B cell (primary cell): ENCODE measurements around the gene HCFC2. TPM values are rescaled to one million over a fixed set of nuclear protein-coding genes. Genes with fewer than 3 reads are reported as not detected.

Source experiments
- ATAC-seq: fragments of 200-7000 bp; cut with Tn5 transposase; one replicate; pipeline ENCODE4 v1.10.0; 2021; ENCODE audit warnings: low read depth, mild to moderate bottlenecking, moderate number of reproducible peaks, moderate library complexity
- CTCF ChIA-PET: fragments of 350-600 bp; sonication (Branson Sonifier 250); formaldehyde crosslinking; loops from one replicate; lab custom pipeline; 2021; ENCODE audit warnings: antibody characterized with exemption, inconsistent platforms; lab: Charles Lee
- POLR2A ChIA-PET: fragments of 350-600 bp; sonication (Branson Sonifier 250); formaldehyde crosslinking; loops from one replicate; lab custom pipeline; 2021; ENCODE audit warnings: antibody characterized with exemption; lab: Charles Lee
- DNase-seq: peaks from one replicate; pipeline ENCODE4 v3.0.0; 2013
- H2AFZ ChIP-seq: 2 replicates; pipeline ENCODE4 v1.6.1; 2012; ENCODE audit warnings: mild to moderate bottlenecking, low read depth, low read length; ENCODE audit not compliant: insufficient read depth, poor library complexity, severe bottlenecking
- H3K27ac ChIP-seq, 2 donors: 1 replicate in 1 of 2; 2 replicates in 1 of 2; pipeline ENCODE4 v1.5.1; 2012 to 2013; ENCODE audit warnings: low read length in 2 of 2, mild to moderate bottlenecking in 2 of 2, moderate library complexity in 1 of 2
- H3K27me3 ChIP-seq, 4 experiments: fragments of 200-600 bp in 1 of 4; sonication (generic) in 1 of 4; replicated peaks in 1 of 4; 1 replicate in 2 of 4; 2 replicates in 2 of 4; pipeline versions ENCODE4 v1.6.1 to v1.7.0; 2013 to 2016; ENCODE audit warnings: low read length in 3 of 4, mild to moderate bottlenecking in 2 of 4, mixed read lengths in 1 of 4, moderate library complexity in 1 of 4; ENCODE audit not compliant: insufficient read depth in 4 of 4, control insufficient read depth in 3 of 4; ENCODE audit errors: control extremely low read depth in 1 of 4
- H3K36me3 ChIP-seq, 2 experiments: replicated peaks in 1 of 2; 1 replicate in 1 of 2; 2 replicates in 1 of 2; pipeline versions ENCODE4 v1.6.1 to v1.7.1; 2013; ENCODE audit warnings: low read length in 1 of 2; ENCODE audit not compliant: insufficient read depth in 2 of 2, control insufficient read depth in 1 of 2; ENCODE audit errors: control extremely low read depth in 1 of 2, extremely low read depth in 1 of 2
- H3K4me1 ChIP-seq, 2 donors: fragments of 200-600 bp in 1 of 2; sonication (generic) in 1 of 2; 1 replicate in 1 of 2; 2 replicates in 1 of 2; pipeline versions ENCODE4 v1.5.1 to v1.6.1; 2013 to 2017; ENCODE audit warnings: low read length in 2 of 2; ENCODE audit not compliant: control insufficient read depth in 2 of 2, insufficient read depth in 2 of 2
- H3K4me2 ChIP-seq: replicated peaks from 2 replicates; pipeline ENCODE3; 2012; ENCODE audit warnings: mild to moderate bottlenecking, low read depth, low read length; ENCODE audit not compliant: poor library complexity, severe bottlenecking
- H3K4me3 ChIP-seq, 5 experiments: fragments of 200-600 bp in 1 of 5; sonication (generic) in 1 of 5; 1 replicate in 3 of 5; 2 replicates in 2 of 5; pipeline versions ENCODE4 v1.5.1 to v1.7.0; 2011 to 2016; ENCODE audit warnings: low read length in 4 of 5, mild to moderate bottlenecking in 4 of 5, low read depth in 2 of 5, control low read depth in 1 of 5, moderate library complexity in 1 of 5; ENCODE audit not compliant: insufficient read depth in 1 of 5; ENCODE audit errors: control extremely low read depth in 1 of 5, extremely low read depth in 1 of 5
- H3K79me2 ChIP-seq: fragments of 200-600 bp; sonication (generic); one replicate; pipeline ENCODE4 v1.6.0; 2016; ENCODE audit warnings: low read length; ENCODE audit not compliant: control insufficient read depth, insufficient read depth
- H3K9ac ChIP-seq: fragments of 200-600 bp; sonication (generic); 2 replicates; pipeline ENCODE4 v1.6.1; 2017; ENCODE audit warnings: mild to moderate bottlenecking, low read length, moderate library complexity
- H3K9me3 ChIP-seq, 3 donors: one replicate each; pipeline versions ENCODE4 v1.6.1 to v1.7.1; 2013; ENCODE audit warnings: low read length in 2 of 3; ENCODE audit not compliant: control insufficient read depth in 2 of 3, insufficient read depth in 1 of 3; ENCODE audit errors: control extremely low read depth in 1 of 3
- H4K20me1 ChIP-seq: 2 replicates; pipeline ENCODE4 v1.6.0; 2012; ENCODE audit warnings: mild to moderate bottlenecking, low read length; ENCODE audit not compliant: insufficient read depth, control insufficient read depth, poor library complexity, severe bottlenecking
- H3K27ac Mint-ChIP-seq: one replicate; pipeline ENCODE4 v1.8.0; 2021; ENCODE audit warnings: mixed read lengths
- H3K27me3 Mint-ChIP-seq: one replicate; pipeline ENCODE4 v1.8.0; 2021; ENCODE audit warnings: mixed read lengths
- H3K4me1 Mint-ChIP-seq: one replicate; pipeline ENCODE4 v1.8.0; 2021; ENCODE audit warnings: mixed read lengths
- H3K4me3 Mint-ChIP-seq: one replicate; pipeline ENCODE4 v1.8.0; 2021; ENCODE audit warnings: mixed read lengths
- H3K9me3 Mint-ChIP-seq: one replicate; pipeline ENCODE4 v1.8.0; 2022; ENCODE audit warnings: mixed read lengths; ENCODE audit not compliant: insufficient read depth
- CTCF ChIP-seq: fragments of 200-600 bp; IDR thresholded peaks from one replicate; pipeline ENCODE4 v1.8.0; 2022; ENCODE audit warnings: antibody characterized with exemption, mild to moderate bottlenecking
- EZH2 ChIP-seq: IDR thresholded peaks from 2 replicates; pipeline ENCODE4 v1.6.1; 2012; ENCODE audit warnings: borderline replicate concordance, low read depth, mild to moderate bottlenecking, moderate library complexity, low read length; ENCODE audit not compliant: insufficient read depth, poor library complexity, severe bottlenecking
- intact Hi-C: fragments of 100-400 bp; cut with micrococcal nuclease; formaldehyde crosslinking; loops from one replicate; pipeline ENCODE4 v1.10.0; 2022
- polyA plus RNA-seq: library from polyadenylated mRNA; depleted of rRNA; stranded (reverse); fragments of >200 nt; gene quantifications from 2 replicates; pipeline ENCODE4 v1.2.3, GENCODE V29; 2012
- total RNA-seq, 2 donors: library from RNA; stranded (reverse); fragments of 120-200 nt in 1 of 2; gene quantifications; 1 replicate in 1 of 2; 2 replicates in 1 of 2; pipeline versions ENCODE4 v1.2.3 to v1.2.4, GENCODE V29; 2013 to 2022

Gene HCFC2
- total and polyA plus RNA-seq, 2 donors (not counting 1 experiment from before 2014, with no cell fraction given), result 8.2 to 10.5 TPM

GRCh38 chr12:104115587-104115975 is 51.2 kb downstream of the HCFC2 start:
- no peaks in the 10 kb centered on the region for H3K79me2 ChIP-seq
- H3K9me3 ChIP-seq, result no peaks in the 10 kb centered on the region
- ChIA-PET CTCF (no interaction called here), POLR2A (no interaction called here)
- no peak overlapping the region for H2AFZ ChIP-seq
- no peak overlapping the region for H3K4me3 ChIP-seq
- DNase-seq, result no peak
- H3K9me3 Mint-ChIP-seq, result no peaks in the 10 kb centered on the region
- no peak overlapping the region for H3K27ac ChIP-seq
- H3K9ac ChIP-seq, result no peak overlapping the region
- intact Hi-C loops, result no loop called here
- H3K4me1 Mint-ChIP-seq, result no peaks in the 10 kb centered on the region
- TF ChIP-seq CTCF (no peak), EZH2 (no peak)
- H3K4me3 Mint-ChIP-seq, result no peak overlapping the region
- ATAC-seq, result no peak
- H3K36me3 ChIP-seq, result peaks cover 12 to 18% of the 10 kb centered on the region in 2 experiments
- H3K4me1 ChIP-seq, result no peaks in the 10 kb centered on the region
- H3K27me3 Mint-ChIP-seq, result no peaks in the 10 kb centered on the region
- no peak overlapping the region for H3K4me2 ChIP-seq
- H3K27ac Mint-ChIP-seq, result no peak overlapping the region
- H3K27me3 ChIP-seq, result no peaks in the 10 kb centered on the region
- no peaks in the 10 kb centered on the region for H4K20me1 ChIP-seq

- Histone ChIP-seq H3K9ac (no peak overlapping the region), H3K27me3 (no peaks in the 10 kb centered on the region), H3K4me2 (no peak overlapping the region), H3K4me1 (no peaks in the 10 kb centered on the region), H3K36me3 (peaks cover 10 to 40% of the 10 kb centered on the region in 2 experiments), H3K79me2 (no peaks in the 10 kb centered on the region), H3K4me3 (no peak overlapping the region), H3K27ac (no peak overlapping the region), H4K20me1 (no peaks in the 10 kb centered on the region), H2AFZ (no peak overlapping the region), H3K9me3 (no peaks in the 10 kb centered on the region)
- DNase-seq (no peak), ATAC-seq (no peak)
- no peaks in the 10 kb centered on the region for H3K9me3 Mint-ChIP-seq
- CTCF ChIA-PET, result interaction anchor here (3.5 kb wide), 1 partner anchor 12 kb away, joined by 14 read pairs; no protein-coding TSS in a partner anchor
- intact Hi-C loops, result no loop called here
- H3K4me3 Mint-ChIP-seq, result no peak overlapping the region
- H3K27me3 Mint-ChIP-seq, result no peaks in the 10 kb centered on the region
- no peak for TF ChIP-seq CTCF
- TF ChIP-seq EZH2, result no peak
- no peak overlapping the region for H3K27ac Mint-ChIP-seq
- POLR2A ChIA-PET, result interaction anchor here (0.7 kb wide), 1 partner anchor 18 kb away, joined by 3 read pairs; no protein-coding TSS in a partner anchor
- H3K4me1 Mint-ChIP-seq, result no peaks in the 10 kb centered on the region
Observed at GRCh38 chr12:104121001-104121400, 56.7 kb downstream of the HCFC2 start.
